H9 (cell line): ENCODE data around the gene PDIA6. TPM values are rescaled to one million over a fixed set of nuclear protein-coding genes. Genes with fewer than 3 reads are reported as not detected.

Experiments
- DNase-seq: peaks from one replicate; pipeline ENCODE4 v3.0.0-alpha.2; 2017
- H2AFZ ChIP-seq: one replicate; pipeline ENCODE4 v1.6.1; 2013; ENCODE audit warnings: mild to moderate bottlenecking, low read length, control low read depth, moderate library complexity
- H2AK5ac ChIP-seq: 2 replicates; pipeline ENCODE4 v1.6.1; 2013; ENCODE audit warnings: low read length, control low read depth, mixed read lengths; ENCODE audit not compliant: insufficient read length
- H2BK120ac ChIP-seq: one replicate; pipeline ENCODE4 v1.6.1; 2013; ENCODE audit warnings: low read depth, mild to moderate bottlenecking, low read length, control low read depth, inconsistent platforms; ENCODE audit not compliant: poor library complexity, severe bottlenecking
- H2BK12ac ChIP-seq: 2 replicates; pipeline ENCODE4 v1.6.1; 2013; ENCODE audit warnings: low read length, control low read depth, mixed read lengths, low read depth; ENCODE audit not compliant: insufficient read length
- H2BK15ac ChIP-seq: 2 replicates; pipeline ENCODE4 v1.6.1; 2013; ENCODE audit warnings: low read depth, low read length, control low read depth
- H2BK20ac ChIP-seq: one replicate; pipeline ENCODE4 v1.6.1; 2013; ENCODE audit warnings: low read depth, mild to moderate bottlenecking, low read length, control low read depth, inconsistent platforms; ENCODE audit not compliant: poor library complexity, severe bottlenecking
- H2BK5ac ChIP-seq: 2 replicates; pipeline ENCODE4 v1.6.1; 2013; ENCODE audit warnings: low read length, control low read depth, mixed read lengths; ENCODE audit not compliant: insufficient read length
- H3K14ac ChIP-seq: 2 replicates; pipeline ENCODE4 v1.6.1; 2013; ENCODE audit warnings: low read length, control low read depth; ENCODE audit not compliant: insufficient read depth
- H3K18ac ChIP-seq: 2 replicates; pipeline ENCODE4 v1.6.1; 2013; ENCODE audit warnings: low read depth, mild to moderate bottlenecking, mixed read lengths, low read length, control low read depth; ENCODE audit not compliant: insufficient read length
- H3K23ac ChIP-seq: 2 replicates; pipeline ENCODE4 v1.6.1; 2013; ENCODE audit warnings: low read length, control low read depth, mixed read lengths, low read depth; ENCODE audit not compliant: insufficient read length
- H3K23me2 ChIP-seq: 2 replicates; pipeline ENCODE4 v1.6.1; 2013; ENCODE audit warnings: low read depth, mild to moderate bottlenecking, mixed read lengths, low read length, control low read depth; ENCODE audit not compliant: insufficient read length, poor library complexity, severe bottlenecking
- H3K27ac ChIP-seq: 2 replicates; pipeline ENCODE4 v1.5.1; 2013; ENCODE audit warnings: low read length, control low read depth, mixed read lengths, low read depth; ENCODE audit not compliant: insufficient read length
- H3K27me3 ChIP-seq: 2 replicates; pipeline ENCODE4 v1.6.1; 2013; ENCODE audit warnings: low read length, control low read depth, inconsistent platforms; ENCODE audit not compliant: insufficient read depth
- H3K4ac ChIP-seq: 2 replicates; pipeline ENCODE4 v1.6.1; 2013; ENCODE audit warnings: low read depth, mild to moderate bottlenecking, control low read depth, inconsistent platforms, low read length, moderate library complexity
- H3K4me1 ChIP-seq: 2 replicates; pipeline ENCODE4 v1.6.1; 2013; ENCODE audit warnings: low read length, control low read depth, inconsistent platforms; ENCODE audit not compliant: insufficient read depth
- H3K4me2 ChIP-seq: 2 replicates; pipeline ENCODE4 v1.6.1; 2013; ENCODE audit warnings: low read length, control low read depth, mixed read lengths; ENCODE audit not compliant: insufficient read length, insufficient read depth
- H3K56ac ChIP-seq: 2 replicates; pipeline ENCODE4 v1.6.1; 2013; ENCODE audit warnings: low read depth, mild to moderate bottlenecking, mixed read lengths, low read length, control low read depth; ENCODE audit not compliant: insufficient read length
- H3K79me1 ChIP-seq: 2 replicates; pipeline ENCODE4 v1.6.1; 2013; ENCODE audit warnings: low read depth, mild to moderate bottlenecking, moderate library complexity, low read length, control low read depth, inconsistent platforms; ENCODE audit not compliant: insufficient read depth, poor library complexity, severe bottlenecking
- H3K79me2 ChIP-seq: 2 replicates; pipeline ENCODE4 v1.6.1; 2013; ENCODE audit warnings: low read length, control low read depth, inconsistent platforms; ENCODE audit not compliant: insufficient read depth
- H3K9ac ChIP-seq: 2 replicates; pipeline ENCODE4 v1.6.1; 2013; ENCODE audit warnings: low read length, control low read depth, mixed read lengths; ENCODE audit not compliant: insufficient read length; ENCODE audit errors: extremely low read depth
- H3K9me3 ChIP-seq: one replicate; pipeline ENCODE4 v1.6.1; 2013; ENCODE audit warnings: low read depth, low read length, inconsistent platforms; ENCODE audit not compliant: control insufficient read depth
- H3T11ph ChIP-seq: one replicate; pipeline ENCODE4 v1.6.1; 2013; ENCODE audit warnings: mild to moderate bottlenecking, low read length, control low read depth, inconsistent platforms
- H4K20me1 ChIP-seq: one replicate; pipeline ENCODE4 v1.6.1; 2013; ENCODE audit not compliant: control insufficient read depth, insufficient read length, insufficient read depth
- H4K5ac ChIP-seq: 2 replicates; pipeline ENCODE4 v1.6.1; 2013; ENCODE audit warnings: low read depth, mild to moderate bottlenecking, mixed read lengths, low read length, control low read depth; ENCODE audit not compliant: insufficient read length
- H4K8ac ChIP-seq: replicated peaks from 2 replicates; pipeline ENCODE4 v1.6.1; 2013; ENCODE audit warnings: low read length, control low read depth, mixed read lengths, low read depth; ENCODE audit not compliant: insufficient read length
- H4K91ac ChIP-seq: 2 replicates; pipeline ENCODE4 v1.6.1; 2013; ENCODE audit warnings: low read depth, mild to moderate bottlenecking, moderate library complexity, mixed read lengths, low read length, control low read depth; ENCODE audit not compliant: insufficient read length
- H3K27ac Mint-ChIP-seq, 3 experiments: 2 replicates in 2 of 3; 3 replicates in 1 of 3; pipeline ENCODE4 v1.8.0; 2020 to 2021; ENCODE audit warnings: mixed read lengths in 3 of 3, mild to moderate bottlenecking in 1 of 3, moderate library complexity in 1 of 3
- H3K27me3 Mint-ChIP-seq: 2 replicates; pipeline ENCODE4 v1.8.0; 2021; ENCODE audit warnings: low read depth, mild to moderate bottlenecking, moderate library complexity, mixed read lengths
- H3K36me3 Mint-ChIP-seq, 3 experiments: 2 replicates in 2 of 3; 3 replicates in 1 of 3; pipeline ENCODE4 v1.8.0; 2020 to 2021; ENCODE audit warnings: low read depth in 3 of 3, mixed read lengths in 3 of 3; ENCODE audit not compliant: insufficient read depth in 1 of 3
- H3K4me1 Mint-ChIP-seq, 2 experiments: 2 replicates each; pipeline ENCODE4 v1.8.0; 2020; ENCODE audit warnings: mixed read lengths in 2 of 2
- H3K4me3 Mint-ChIP-seq, 2 experiments: 2 replicates in 1 of 2; 3 replicates in 1 of 2; pipeline ENCODE4 v1.8.0; 2020 to 2021; ENCODE audit warnings: mild to moderate bottlenecking in 2 of 2, mixed read lengths in 2 of 2, moderate library complexity in 1 of 2
- H3K9me3 Mint-ChIP-seq, 2 experiments: 2 replicates in 1 of 2; 3 replicates in 1 of 2; pipeline ENCODE4 v1.8.0; 2020; ENCODE audit warnings: mild to moderate bottlenecking in 2 of 2, mixed read lengths in 2 of 2, moderate library complexity in 1 of 2
- WGBS: extraction: QIAGEN DNeasy Blood & Tissue Kit; methylation state at CpG from one replicate; pipeline ENCODE4 v1.1.7; 2013; ENCODE audit warnings: missing lambda C conversion rate, low lambda C conversion rate, mixed read lengths; ENCODE audit not compliant: insufficient read length; ENCODE audit errors: extremely low coverage; 5-methylcytosine and 5-hydroxymethylcytosine counted together
- total RNA-seq: library from RNA; stranded (reverse); gene quantifications from 2 replicates; pipeline ENCODE4 v1.2.1, GENCODE V29; 2021
- TF ChIP-seq, protein P1 (sequence below): fragments of 200-600 bp; sonication (generic); conservative IDR thresholded peaks from 3 replicates; pipeline ENCODE4 v1.8.0; 2021; ENCODE audit warnings: antibody characterized with exemption, mild to moderate bottlenecking

PDIA6 gene
- total RNA-seq, 1 experiment from 2014 or later, result 301 TPM

DNA sequence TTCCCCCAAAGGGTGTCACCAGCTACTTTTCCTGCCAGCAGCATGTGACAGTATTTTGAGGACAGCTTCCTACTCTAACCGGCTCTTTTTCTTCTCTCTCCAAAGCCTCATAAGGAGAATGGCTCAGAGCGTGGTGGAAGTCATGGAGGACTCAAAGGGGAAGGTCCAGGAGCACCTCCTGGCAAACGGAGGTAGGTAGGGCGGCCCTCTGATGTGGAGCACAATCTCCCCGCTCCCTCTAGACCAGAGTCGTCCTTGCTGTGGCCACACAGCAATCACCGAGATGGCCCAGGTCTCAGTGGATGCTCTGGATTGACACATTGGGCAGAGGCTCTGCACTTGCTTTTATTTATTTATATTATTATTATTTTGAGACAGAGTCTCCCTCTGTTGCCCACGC is 58.7 kb downstream of the PDIA6 start:
- no peaks in the 10 kb centered on the region for H3K79me1 ChIP-seq
- Mint-ChIP-seq H3K27me3 (no peaks in the 10 kb centered on the region; the same call in 1 of the 2 replicates), H3K9me3 (no peaks in the 10 kb centered on the region), H3K4me3 (no peak overlapping the region), H3K27ac (no peak overlapping the region), H3K4me1 (peaks cover 0 to 2% of the 10 kb centered on the region in 2 experiments; a peak in 1 of 4 replicates), H3K36me3 (no peaks in the 10 kb centered on the region)
- H3K79me2 ChIP-seq, result no peaks in the 10 kb centered on the region
- H2AK5ac ChIP-seq, result no peak overlapping the region
- DNase-seq, result no peak
- no peak overlapping the region for H2BK12ac ChIP-seq
- no peak overlapping the region for H3K56ac ChIP-seq
- H3K4ac ChIP-seq, result no peak overlapping the region
- no peak overlapping the region for H3K18ac ChIP-seq
- no peaks in the 10 kb centered on the region for H3K9me3 ChIP-seq
- no peak overlapping the region for H3T11ph ChIP-seq
- H3K27me3 ChIP-seq, result no peaks in the 10 kb centered on the region
- H2BK15ac ChIP-seq, result no peak overlapping the region
- no peak overlapping the region for H2AFZ ChIP-seq
- no CpG with 5 or more reads among the region's 8 CpGs for WGBS
- H4K5ac ChIP-seq, result no peak overlapping the region
- no peak overlapping the region for H3K23ac ChIP-seq
- H3K23me2 ChIP-seq, result no peaks in the 10 kb centered on the region
- no peak overlapping the region for H3K4me2 ChIP-seq
- no peak overlapping the region for H4K8ac ChIP-seq
- H2BK20ac ChIP-seq, result no peak overlapping the region
- no peak overlapping the region for H3K27ac ChIP-seq
- H4K91ac ChIP-seq, result no peak overlapping the region
- no peak overlapping the region for H2BK120ac ChIP-seq
- TF ChIP-seq, protein P1, sequence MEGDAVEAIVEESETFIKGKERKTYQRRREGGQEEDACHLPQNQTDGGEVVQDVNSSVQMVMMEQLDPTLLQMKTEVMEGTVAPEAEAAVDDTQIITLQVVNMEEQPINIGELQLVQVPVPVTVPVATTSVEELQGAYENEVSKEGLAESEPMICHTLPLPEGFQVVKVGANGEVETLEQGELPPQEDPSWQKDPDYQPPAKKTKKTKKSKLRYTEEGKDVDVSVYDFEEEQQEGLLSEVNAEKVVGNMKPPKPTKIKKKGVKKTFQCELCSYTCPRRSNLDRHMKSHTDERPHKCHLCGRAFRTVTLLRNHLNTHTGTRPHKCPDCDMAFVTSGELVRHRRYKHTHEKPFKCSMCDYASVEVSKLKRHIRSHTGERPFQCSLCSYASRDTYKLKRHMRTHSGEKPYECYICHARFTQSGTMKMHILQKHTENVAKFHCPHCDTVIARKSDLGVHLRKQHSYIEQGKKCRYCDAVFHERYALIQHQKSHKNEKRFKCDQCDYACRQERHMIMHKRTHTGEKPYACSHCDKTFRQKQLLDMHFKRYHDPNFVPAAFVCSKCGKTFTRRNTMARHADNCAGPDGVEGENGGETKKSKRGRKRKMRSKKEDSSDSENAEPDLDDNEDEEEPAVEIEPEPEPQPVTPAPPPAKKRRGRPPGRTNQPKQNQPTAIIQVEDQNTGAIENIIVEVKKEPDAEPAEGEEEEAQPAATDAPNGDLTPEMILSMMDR, result no peak
- H3K9ac ChIP-seq, result no peak overlapping the region
- H4K20me1 ChIP-seq, result no peaks in the 10 kb centered on the region
- H2BK5ac ChIP-seq, result no peak overlapping the region
- H3K4me1 ChIP-seq, result no peaks in the 10 kb centered on the region
- no peak overlapping the region for H3K14ac ChIP-seq
